Activated T-cell treated with anti-CD3 and anti-CD28 coated beads, Interleukin-2, amount 50 U/mL, for 1 hour (primary cell): ENCODE data around the gene C3orf49.

Source experiments
- DNase-seq: peaks from one replicate; pipeline ENCODE4 v3.0.0-alpha.2; 2020

C3orf49 gene

GRCh38 chr3:63892773-63893352 lies 73.8 kb downstream of the C3orf49 start:
- no peak for DNase-seq

- DNase-seq = no peak
Measured at GRCh38 chr3:63895422-63896189, 76.5 kb downstream of the C3orf49 start.

GRCh38 chr3:63896332-63897030 lies 77.4 kb downstream of the C3orf49 start:
- no peak for DNase-seq
